K562 (cell line): ENCODE results near the gene KCNAB1. TPM values are rescaled to one million over a fixed set of nuclear protein-coding genes. Genes with fewer than 3 reads are reported as not detected.

Experiments
- ATAC-seq: fragments of 200-7000 bp; cut with Tn5 transposase; 3 replicates; pipeline ENCODE4 v1.9.1; 2020; ENCODE audit warnings: moderate library complexity
- BruUV-seq: library from RNA; stranded (reverse); fragments of 400-500 nt; replicated peaks from 2 replicates; lab custom pipeline; 2021; lab: Mats Ljungman, UMichigan
- CTCF ChIA-PET: fragments of 300-600 bp; formaldehyde crosslinking; extraction: SDS; loops from one replicate; lab custom pipeline; 2021; ENCODE audit warnings: low intra/inter-chr PET ratio; lab: Yijun Ruan, JAX
- POLR2A ChIA-PET: fragments of 300-600, 350-650 bp; sonication (Branson Sonifier 250); formaldehyde crosslinking; extraction: SDS; loops from one replicate; lab custom pipeline; 2021; ENCODE audit warnings: antibody characterized with exemption, inconsistent platforms; lab: Yijun Ruan, JAX
- DNase-seq, 4 experiments: peaks; one replicate each; pipeline versions ENCODE4 v3.0.0 to v3.0.0-alpha.2; 2011 to 2018; ENCODE audit warnings: low spot score in 3 of 4, mixed read lengths in 3 of 4; ENCODE audit errors: extremely low read depth in 1 of 4
- FAIRE-seq: peaks from 2 replicates; lab custom pipeline; 2011; peaks lifted over from hg19 to GRCh38; lab: Jason Lieb, UNC
- H2AFZ ChIP-seq: 2 replicates; pipeline ENCODE4 v1.6.0; 2011; ENCODE audit warnings: low read depth, low read length, control low read depth, inconsistent platforms
- H3K27ac ChIP-seq: fragments of 200-600 bp; 3 replicates; pipeline ENCODE4 v1.8.0; 2011; ENCODE audit warnings: low read depth, mild to moderate bottlenecking, control low read depth, inconsistent platforms, low read length, moderate library complexity, mixed read lengths; ENCODE audit errors: extremely low read depth
- H3K27me3 ChIP-seq, 2 experiments: fragments of 300-600 bp in 1 of 2; 2 replicates in 1 of 2; 3 replicates in 1 of 2; pipeline versions ENCODE4 v1.6.0 to v1.8.0; 2011; ENCODE audit warnings: inconsistent platforms in 2 of 2, low read length in 2 of 2, mild to moderate bottlenecking in 1 of 2, mixed read lengths in 1 of 2, moderate library complexity in 1 of 2; ENCODE audit not compliant: control insufficient read depth in 2 of 2, insufficient read depth in 2 of 2
- H3K36me3 ChIP-seq: fragments of 300-600 bp; 3 replicates; pipeline ENCODE4 v1.8.0; 2011; ENCODE audit warnings: mild to moderate bottlenecking, low read length, inconsistent platforms; ENCODE audit not compliant: control insufficient read depth, insufficient read depth
- H3K4me1 ChIP-seq, 2 experiments: fragments of 200-600 bp in 1 of 2; replicated peaks in 1 of 2; 2 replicates in 1 of 2; 3 replicates in 1 of 2; pipeline versions ENCODE4 v1.5.1 to v1.8.0; 2011; ENCODE audit warnings: inconsistent platforms in 2 of 2, low read length in 2 of 2, mild to moderate bottlenecking in 1 of 2, mixed read lengths in 1 of 2, moderate library complexity in 1 of 2; ENCODE audit not compliant: control insufficient read depth in 2 of 2, insufficient read depth in 2 of 2
- H3K4me2 ChIP-seq: 2 replicates; pipeline ENCODE4 v1.6.1; 2011; ENCODE audit warnings: low read length, control low read depth, inconsistent platforms, mixed read lengths; ENCODE audit not compliant: insufficient read depth
- H3K4me3 ChIP-seq: fragments of 200-600 bp; sonication (generic), shearing (Covaris generic); 2 replicates; pipeline ENCODE4 v1.5.1; 2016; ENCODE audit warnings: control low read depth, inconsistent platforms
- H3K79me2 ChIP-seq: fragments of 200-600 bp; 3 replicates; pipeline ENCODE4 v1.8.0; 2011; ENCODE audit warnings: low read length, inconsistent platforms; ENCODE audit not compliant: control insufficient read depth, insufficient read depth
- H3K9ac ChIP-seq, 2 experiments: 2 replicates each; pipeline versions ENCODE4 v1.6.0 to v1.6.1; 2011; ENCODE audit warnings: low read depth in 2 of 2, low read length in 2 of 2, control low read depth in 1 of 2, inconsistent platforms in 1 of 2, mild to moderate bottlenecking in 1 of 2, mixed read lengths in 1 of 2; ENCODE audit not compliant: insufficient read depth in 1 of 2
- H3K9me1 ChIP-seq: one replicate; pipeline ENCODE4 v1.6.0; 2011; ENCODE audit warnings: inconsistent platforms, mild to moderate bottlenecking, low read length, moderate library complexity; ENCODE audit not compliant: control insufficient read depth, insufficient read depth
- H3K9me3 ChIP-seq: replicated peaks from 2 replicates; pipeline ENCODE4 v1.5.1; 2011; ENCODE audit warnings: low read depth, low read length, inconsistent platforms; ENCODE audit not compliant: control insufficient read depth, insufficient read depth
- H4K20me1 ChIP-seq: replicated peaks from 2 replicates; pipeline ENCODE4 v1.6.1; 2011; ENCODE audit warnings: low read length, inconsistent platforms, mixed read lengths; ENCODE audit not compliant: control insufficient read depth, insufficient read depth
- C11orf30 ChIP-seq: fragments of 450-650 bp; IDR thresholded peaks from 2 replicates; pipeline ENCODE4 v1.6.1; 2016; ENCODE audit warnings: low read depth, mild to moderate bottlenecking
- CTBP1 ChIP-seq: fragments of 450-650 bp; IDR thresholded peaks from 2 replicates; pipeline ENCODE4 v1.6.1; 2016; ENCODE audit warnings: borderline replicate concordance
- HOMEZ ChIP-seq: fragments of 250-450 bp; sonication (Bioruptor Pico); IDR thresholded peaks from 2 replicates; pipeline ENCODE4 v1.4.0; 2020; ENCODE audit warnings: mild to moderate bottlenecking, moderate library complexity
- KDM5B ChIP-seq: fragments of 200-600 bp; sonication (generic); IDR thresholded peaks from 2 replicates; pipeline ENCODE4 v1.6.1; 2012; ENCODE audit warnings: low read depth, mild to moderate bottlenecking, moderate library complexity, low read length, control low read depth, inconsistent platforms; ENCODE audit not compliant: insufficient replicate concordance
- MTA2 ChIP-seq: fragments of 450-650 bp; IDR thresholded peaks from 2 replicates; pipeline ENCODE4 v1.6.1; 2016; ENCODE audit warnings: low read depth
- MTA3 ChIP-seq: fragments of 450-650 bp; formaldehyde crosslinking; IDR thresholded peaks from 2 replicates; pipeline ENCODE4 v1.6.1; 2017; ENCODE audit warnings: mild to moderate bottlenecking, borderline replicate concordance
- NFIX ChIP-seq: fragments of 250-450 bp; sonication (Bioruptor Pico); IDR thresholded peaks from 2 replicates; pipeline ENCODE4 v1.4.0; 2020; ENCODE audit warnings: low read depth, mild to moderate bottlenecking, moderate library complexity
- RBM17 ChIP-seq: fragments of 200-400 bp; formaldehyde crosslinking; IDR thresholded peaks from 2 replicates; pipeline ENCODE4 v1.6.1; 2017; ENCODE audit warnings: low read depth, mild to moderate bottlenecking, low read length, borderline replicate concordance
- ZBTB9 ChIP-seq: fragments of 450-650 bp; formaldehyde crosslinking; IDR thresholded peaks from 2 replicates; pipeline ENCODE4 v1.4.0; 2020; ENCODE audit warnings: mild to moderate bottlenecking, moderate library complexity
- ZNF551 ChIP-seq: fragments of 250-450 bp; sonication (Bioruptor Pico); IDR thresholded peaks from 2 replicates; pipeline ENCODE4 v1.5.0; 2021; ENCODE audit warnings: mild to moderate bottlenecking, moderate library complexity
- WGBS: fragments of 100-300 bp; shearing (Covaris generic); methylation state at CpG from one replicate; pipeline ENCODE4 v1.1.6; 2016; ENCODE audit warnings: low coverage, mixed read lengths; ENCODE audit not compliant: insufficient coverage; ENCODE audit errors: missing lambda C conversion rate; 5-methylcytosine and 5-hydroxymethylcytosine counted together
- in situ Hi-C: fragments of 300-500 bp; cut with MboI; formaldehyde crosslinking; loops from 4 replicates; pipeline ENCODE4 v1.15.0; 2018; ENCODE audit warnings: inconsistent platforms, mixed read lengths
- intact Hi-C: fragments of 100-400 bp; cut with micrococcal nuclease; formaldehyde crosslinking; loops from 2 replicates; pipeline ENCODE4 v1.14.2; 2022
- polyA plus RNA-seq, 8 experiments: library from polyadenylated mRNA; depleted of rRNA in 4 of 8; stranded (reverse) in 5 of 8; unstranded in 3 of 8; fragments of >200 nt; fragmentation: Nextera tagmentation in 2 of 8; fragmentation: Illumina TruSeq in 1 of 8; extraction: Ambion mirVana in 2 of 8; extraction: Trizol in 1 of 8; gene quantifications; 2 replicates each; pipeline versions ENCODE4 v1.2.1 to v1.2.3, GENCODE V29; 2011 to 2014; ENCODE audit warnings: inconsistent platforms in 1 of 8, missing spikeins in 1 of 8
- total RNA-seq, 7 experiments: library from RNA; depleted of rRNA in 6 of 7; stranded (reverse); fragments of >200 nt in 6 of 7; fragmentation: Illumina TruSeq in 2 of 7; extraction: Trizol in 2 of 7; gene quantifications; 2 replicates each; pipeline versions ENCODE4 v1.2.1 to v1.2.3, GENCODE V29; 2011 to 2021; ENCODE audit warnings: low replicate concordance in 1 of 7

Gene KCNAB1
- total and polyA plus RNA-seq, 9 of the 15 experiments (the other 6 are each of a cell fraction or from before 2014, with no cell fraction given), result 0.14 to 1.2 (median 0.51) TPM

- H3K4me3 ChIP-seq, result no peak overlapping the region
- BruUV-seq, result no TSS peak
- ATAC-seq, result no peak
- H3K79me2 ChIP-seq, result no peaks in the 10 kb centered on the region
- H3K36me3 ChIP-seq, result no peaks in the 10 kb centered on the region
- H3K27ac ChIP-seq, result no peak overlapping the region
- WGBS, result 6% methylated on average over 2 of the region's 2 CpGs
- H2AFZ ChIP-seq, result no peak overlapping the region
- no peaks in the 10 kb centered on the region for H3K9me1 ChIP-seq
- no peaks in the 10 kb centered on the region for H4K20me1 ChIP-seq
- H3K4me2 ChIP-seq, result no peak overlapping the region
- H3K9me3 ChIP-seq, result no peaks in the 10 kb centered on the region
- ChIA-PET CTCF (no interaction called here), POLR2A (no interaction called here)
- TF ChIP-seq CTBP1 (no peak), C11orf30 (no peak), RBM17 (no peak), ZNF551 (no peak), ZBTB9 (no peak), KDM5B (no peak), HOMEZ (CRISPR knock-in tag) (no peak), MTA3 (no peak), NFIX (no peak), MTA2 (no peak)
- intact Hi-C loops (no loop called here), in situ Hi-C loops (no loop called here)
- H3K9ac ChIP-seq, result no peak overlapping the region
- no peaks in the 10 kb centered on the region for H3K27me3 ChIP-seq
- no peaks in the 10 kb centered on the region for H3K4me1 ChIP-seq
- no peak for FAIRE-seq
- no peak for DNase-seq
Observed at GRCh38 chr3:156274791-156275190, 154.4 kb downstream of the KCNAB1 start.
